PC-9 (cell line): ENCODE measurements around the gene CRB2. TPM values are rescaled to one million over a fixed set of nuclear protein-coding genes. Genes with fewer than 3 reads are reported as not detected.

Experiments used
- BruUV-seq: library from RNA; stranded (reverse); fragments of 400-500 nt; replicated peaks from 2 replicates; lab custom pipeline; 2021; lab: Mats Ljungman, UMichigan
- CTCF ChIA-PET: fragments of 300-600 bp; sonication (Branson Sonifier 250); formaldehyde crosslinking; loops from one replicate; lab custom pipeline; 2022; ENCODE audit warnings: antibody characterized with exemption; lab: Charles Lee
- POLR2A ChIA-PET: fragments of 300-600 bp; sonication (Branson Sonifier 250); formaldehyde crosslinking; loops from one replicate; lab custom pipeline; 2022; ENCODE audit warnings: antibody characterized with exemption; ENCODE audit not compliant: unreplicated experiment; lab: Charles Lee
- DNase-seq, 2 experiments: peaks; one replicate each; pipeline versions ENCODE4 v3.0.0 to v3.0.0-alpha.2; 2015 to 2022; ENCODE audit warnings: mixed read lengths in 1 of 2
- H2AFZ ChIP-seq: fragments of 200-600 bp; sonication (generic); 2 replicates; pipeline ENCODE4 v1.8.1; 2017; ENCODE audit warnings: antibody characterized with exemption
- H3F3A ChIP-seq: fragments of 200-600 bp; sonication (generic); 2 replicates; pipeline ENCODE4 v1.8.1; 2017; ENCODE audit warnings: antibody characterized with exemption, mild to moderate bottlenecking, low read depth; ENCODE audit not compliant: insufficient read depth
- H3K27ac ChIP-seq: fragments of 200-600 bp; sonication (generic); 2 replicates; pipeline ENCODE4 v1.6.1; 2016; ENCODE audit warnings: mixed run types
- H3K27me3 ChIP-seq: fragments of 200-600 bp; sonication (generic); 2 replicates; pipeline ENCODE4 v1.6.1; 2016; ENCODE audit warnings: low read depth, mixed run types; ENCODE audit not compliant: insufficient read depth
- H3K36me3 ChIP-seq: fragments of 200-600 bp; sonication (generic); 2 replicates; pipeline ENCODE4 v1.6.1; 2016; ENCODE audit warnings: low read depth, mixed run types
- H3K4me1 ChIP-seq: fragments of 200-600 bp; sonication (generic); replicated peaks from 2 replicates; pipeline ENCODE4 v1.6.1; 2016; ENCODE audit warnings: mixed run types; ENCODE audit not compliant: insufficient read depth
- H3K4me2 ChIP-seq: fragments of 200-600 bp; sonication (generic); 2 replicates; pipeline ENCODE4 v1.6.1; 2017; ENCODE audit warnings: mixed run types
- H3K4me3 ChIP-seq: fragments of 200-600 bp; sonication (generic); 2 replicates; pipeline ENCODE4 v1.6.1; 2016; ENCODE audit warnings: mixed run types
- H3K79me2 ChIP-seq: fragments of 200-600 bp; sonication (generic); 2 replicates; pipeline ENCODE4 v1.6.1; 2017; ENCODE audit warnings: low read depth, mixed run types
- H3K9me2 ChIP-seq: fragments of 200-600 bp; sonication (generic); 2 replicates; pipeline ENCODE4 v1.8.1; 2017; ENCODE audit warnings: mild to moderate bottlenecking; ENCODE audit not compliant: insufficient read depth
- H3K9me3 ChIP-seq: fragments of 200-600 bp; sonication (generic); 2 replicates; pipeline ENCODE4 v1.8.1; 2016; ENCODE audit warnings: low read depth; ENCODE audit not compliant: insufficient read depth
- H4K20me1 ChIP-seq: fragments of 200-600 bp; sonication (generic); 2 replicates; pipeline ENCODE4 v1.8.1; 2017; ENCODE audit not compliant: insufficient read depth
- EZH2 ChIP-seq: fragments of 200-600 bp; sonication (generic); IDR thresholded peaks from 2 replicates; pipeline ENCODE4 v1.8.0; 2017; ENCODE audit warnings: antibody characterized with exemption, low read depth
- intact Hi-C: fragments of 100-400 bp; cut with micrococcal nuclease; formaldehyde crosslinking; loops from one replicate; pipeline ENCODE4 v1.10.0; 2022; ENCODE audit not compliant: unreplicated experiment
- total RNA-seq: library from RNA; stranded (reverse); gene quantifications from 2 replicates; pipeline ENCODE4 v1.2.3, GENCODE V29; 2021
- TF ChIP-seq, protein P1 (sequence below): fragments of 200-600 bp; sonication (generic); conservative IDR thresholded peaks from 2 replicates; pipeline ENCODE4 v1.6.1; 2017; ENCODE audit warnings: mixed run types, antibody characterized with exemption, mild to moderate bottlenecking, moderate library complexity

The CRB2 gene
- total RNA-seq, 1 experiment from 2014 or later, result not detected

DNA sequence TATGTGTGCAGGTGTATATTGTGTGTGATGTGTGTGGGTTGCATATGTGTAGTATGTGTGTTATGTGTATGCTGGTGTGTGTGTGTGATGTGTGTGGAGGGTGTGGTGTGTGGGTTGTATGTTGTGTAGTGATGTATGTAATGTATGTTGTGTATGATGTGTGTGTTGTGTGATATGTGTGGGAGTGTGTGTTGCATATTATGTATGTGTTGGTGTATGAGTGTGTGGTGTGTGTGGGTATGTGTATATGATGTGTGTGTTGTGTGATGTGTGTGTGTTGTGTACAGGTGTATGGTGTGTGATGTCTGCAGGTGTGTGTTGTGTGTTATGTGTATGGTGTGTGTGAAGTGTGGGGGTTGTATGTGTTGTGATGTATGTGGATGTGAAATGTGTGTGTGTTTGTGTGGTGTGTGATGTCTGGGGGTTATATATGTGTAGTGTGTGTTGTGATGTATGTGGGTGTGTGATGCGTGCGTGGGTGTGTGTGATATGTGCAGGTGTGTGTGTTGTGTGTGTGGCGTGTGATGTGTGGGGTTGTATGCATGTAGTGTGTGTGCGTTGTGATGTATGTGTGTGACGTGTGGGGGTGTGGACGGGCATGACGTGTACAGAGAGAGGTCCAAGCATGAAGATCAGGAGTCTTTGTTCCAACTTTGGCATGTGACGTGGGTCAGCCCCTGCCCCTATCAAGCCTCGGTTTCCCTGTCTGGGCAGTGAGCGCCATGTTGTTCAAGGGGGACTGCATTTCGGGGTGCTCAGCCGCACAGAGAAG lies 8.5 kb upstream of the CRB2 start:
- CTCF ChIA-PET, result no interaction called here
- intact Hi-C loops, result loop anchor here (5.0 kb wide), 1 partner anchor 1220 kb away; no protein-coding TSS in a partner anchor
- Histone ChIP-seq H3K4me2 (no peak overlapping the region), H3K9me2 (no peaks in the 10 kb centered on the region), H3K4me1 (no peaks in the 10 kb centered on the region), H3K79me2 (no peaks in the 10 kb centered on the region), H3K4me3 (no peak overlapping the region), H2AFZ (no peak overlapping the region), H3K27ac (no peak overlapping the region), H4K20me1 (no peaks in the 10 kb centered on the region), H3F3A (peaks cover 8% of the 10 kb centered on the region), H3K9me3 (no peaks in the 10 kb centered on the region), H3K27me3 (peaks cover 14% of the 10 kb centered on the region; the same call in 1 of the 2 replicates), H3K36me3 (no peaks in the 10 kb centered on the region)
- TF ChIP-seq, protein P1, sequence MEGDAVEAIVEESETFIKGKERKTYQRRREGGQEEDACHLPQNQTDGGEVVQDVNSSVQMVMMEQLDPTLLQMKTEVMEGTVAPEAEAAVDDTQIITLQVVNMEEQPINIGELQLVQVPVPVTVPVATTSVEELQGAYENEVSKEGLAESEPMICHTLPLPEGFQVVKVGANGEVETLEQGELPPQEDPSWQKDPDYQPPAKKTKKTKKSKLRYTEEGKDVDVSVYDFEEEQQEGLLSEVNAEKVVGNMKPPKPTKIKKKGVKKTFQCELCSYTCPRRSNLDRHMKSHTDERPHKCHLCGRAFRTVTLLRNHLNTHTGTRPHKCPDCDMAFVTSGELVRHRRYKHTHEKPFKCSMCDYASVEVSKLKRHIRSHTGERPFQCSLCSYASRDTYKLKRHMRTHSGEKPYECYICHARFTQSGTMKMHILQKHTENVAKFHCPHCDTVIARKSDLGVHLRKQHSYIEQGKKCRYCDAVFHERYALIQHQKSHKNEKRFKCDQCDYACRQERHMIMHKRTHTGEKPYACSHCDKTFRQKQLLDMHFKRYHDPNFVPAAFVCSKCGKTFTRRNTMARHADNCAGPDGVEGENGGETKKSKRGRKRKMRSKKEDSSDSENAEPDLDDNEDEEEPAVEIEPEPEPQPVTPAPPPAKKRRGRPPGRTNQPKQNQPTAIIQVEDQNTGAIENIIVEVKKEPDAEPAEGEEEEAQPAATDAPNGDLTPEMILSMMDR, result no peak
- no peak for TF ChIP-seq EZH2
- no TSS peak for BruUV-seq
- DNase-seq, result no peak
- POLR2A ChIA-PET, result no interaction called here

DNA sequence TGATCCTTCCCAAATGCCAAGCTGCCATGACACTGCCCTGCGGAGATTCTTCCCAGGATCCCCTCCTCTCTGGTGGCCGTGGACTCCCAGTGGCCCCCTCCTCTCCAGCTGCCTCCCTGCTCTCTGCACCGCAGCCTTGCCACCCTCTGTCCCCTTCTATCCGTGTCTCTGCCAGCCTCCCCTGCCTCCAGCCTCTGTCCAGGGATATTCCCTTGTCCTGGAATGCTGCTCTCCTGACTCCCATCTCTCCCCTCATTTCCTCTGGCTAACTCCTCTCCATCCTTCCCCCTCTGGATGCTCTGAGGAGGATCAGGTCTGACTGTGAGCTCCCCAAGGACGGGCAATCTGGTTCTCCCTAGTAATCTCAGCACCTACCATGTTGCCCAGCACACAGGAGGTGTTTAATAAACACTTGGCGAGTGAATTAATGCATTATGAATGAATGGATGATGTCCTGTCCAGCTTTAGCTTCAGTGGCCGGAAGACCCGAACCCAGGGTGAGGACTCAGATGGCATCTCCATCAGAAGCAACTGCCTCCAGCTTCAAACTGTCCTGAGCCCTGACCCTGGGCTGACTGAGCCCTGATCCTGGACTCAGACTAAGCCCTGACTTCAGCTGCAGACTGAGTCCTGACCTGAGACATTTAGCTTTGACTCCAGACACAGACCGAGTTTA lies 7.5 kb upstream of the CRB2 start:
- no peak for DNase-seq
- H2AFZ ChIP-seq, result no peak overlapping the region
- no peaks in the 10 kb centered on the region for H3K9me3 ChIP-seq
- H3K4me3 ChIP-seq, result no peak overlapping the region
- H3K79me2 ChIP-seq, result no peaks in the 10 kb centered on the region
- ChIA-PET POLR2A (no interaction called here), CTCF (interaction anchor here (0.7 kb wide), 1 partner anchor 79 kb away, joined by 3 read pairs; no protein-coding TSS in a partner anchor)
- no TSS peak for BruUV-seq
- H3F3A ChIP-seq, result peaks cover 8% of the 10 kb centered on the region
- no peaks in the 10 kb centered on the region for H3K9me2 ChIP-seq
- H3K4me1 ChIP-seq, result no peaks in the 10 kb centered on the region
- H4K20me1 ChIP-seq, result no peaks in the 10 kb centered on the region
- TF ChIP-seq, protein P1, result no peak
- no peak for TF ChIP-seq EZH2
- H3K27me3 ChIP-seq, result peaks cover 22% of the 10 kb centered on the region; the same call in 1 of the 2 replicates
- intact Hi-C loops, result loop anchor here (5.0 kb wide), 1 partner anchor 1221 kb away; no protein-coding TSS in a partner anchor
- no peak overlapping the region for H3K4me2 ChIP-seq
- H3K36me3 ChIP-seq, result no peaks in the 10 kb centered on the region
- no peak overlapping the region for H3K27ac ChIP-seq

DNA sequence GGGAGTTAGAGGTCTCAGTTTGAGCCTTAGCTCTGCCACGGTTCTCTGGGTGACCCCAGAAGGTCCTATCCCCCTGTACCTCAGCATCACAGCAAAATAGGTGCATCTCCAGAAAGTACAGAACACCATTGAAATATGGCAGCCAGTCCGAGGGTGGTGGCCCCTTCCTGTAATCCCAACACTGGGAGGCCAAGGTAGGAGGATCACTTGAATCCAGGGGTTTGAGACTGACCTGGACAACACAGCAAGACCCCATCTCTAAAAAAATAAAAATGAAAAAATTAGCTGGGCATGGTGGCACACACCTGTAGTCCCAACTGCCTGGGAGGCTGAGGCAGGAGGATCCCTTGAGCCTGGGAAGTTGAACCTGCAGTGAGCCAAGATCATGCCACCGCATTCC lies 7.0 kb upstream of the CRB2 start:
- no peak for TF ChIP-seq EZH2
- TF ChIP-seq, protein P1, result no peak
- no peak for DNase-seq
- Histone ChIP-seq H3K9me3 (no peaks in the 10 kb centered on the region), H3F3A (peaks cover 8% of the 10 kb centered on the region), H2AFZ (no peak overlapping the region), H3K4me2 (no peak overlapping the region), H3K4me1 (no peaks in the 10 kb centered on the region), H3K79me2 (no peaks in the 10 kb centered on the region), H3K27ac (no peak overlapping the region), H3K9me2 (no peaks in the 10 kb centered on the region), H3K4me3 (no peak overlapping the region), H4K20me1 (no peaks in the 10 kb centered on the region), H3K36me3 (no peaks in the 10 kb centered on the region), H3K27me3 (peaks cover 25% of the 10 kb centered on the region; the same call in 1 of the 2 replicates)
- ChIA-PET POLR2A (no interaction called here), CTCF (interaction anchor here (0.7 kb wide), 1 partner anchor 80 kb away, joined by 3 read pairs; no protein-coding TSS in a partner anchor)
- intact Hi-C loops, result loop anchor here (5.0 kb wide), 1 partner anchor 1222 kb away; no protein-coding TSS in a partner anchor
- no TSS peak for BruUV-seq
